WTC11 (cell line): ENCODE measurements around the gene JUND. TPM values are rescaled to one million over a fixed set of nuclear protein-coding genes. Genes with fewer than 3 reads are reported as not detected.

ENCODE experiments used
- ATAC-seq: fragments of 200-7000 bp; cut with Tn5 transposase; 2 replicates; pipeline ENCODE4 v1.10.0; 2021; ENCODE audit warnings: mild to moderate bottlenecking, moderate library complexity
- CTCF ChIA-PET: fragments of 300-600 bp; sonication (Branson Sonifier 250); formaldehyde crosslinking; loops from one replicate; lab custom pipeline; 2021; ENCODE audit warnings: antibody characterized with exemption; lab: Charles Lee
- POLR2A ChIA-PET: fragments of 350-600 bp; sonication (Branson Sonifier 250); formaldehyde crosslinking; loops from one replicate; lab custom pipeline; 2021; ENCODE audit warnings: antibody characterized with exemption; lab: Charles Lee
- DNase-seq: peaks from one replicate; pipeline ENCODE4 v3.0.0; 2021; ENCODE audit warnings: low spot score
- H3K27ac Mint-ChIP-seq: 2 replicates; pipeline ENCODE4 v1.8.0; 2021; ENCODE audit warnings: mixed read lengths
- H3K27me3 Mint-ChIP-seq: 2 replicates; pipeline ENCODE4 v1.8.0; 2021; ENCODE audit warnings: low read depth, mild to moderate bottlenecking, moderate library complexity, mixed read lengths
- H3K36me3 Mint-ChIP-seq: 2 replicates; pipeline ENCODE4 v1.8.0; 2021; ENCODE audit warnings: mixed read lengths
- H3K4me1 Mint-ChIP-seq: 2 replicates; pipeline ENCODE4 v1.8.0; 2022; ENCODE audit warnings: mixed read lengths
- H3K4me3 Mint-ChIP-seq: 2 replicates; pipeline ENCODE4 v1.8.0; 2021; ENCODE audit warnings: mild to moderate bottlenecking, moderate library complexity, mixed read lengths
- H3K9me3 Mint-ChIP-seq: 2 replicates; pipeline ENCODE4 v1.8.0; 2021; ENCODE audit warnings: mixed read lengths
- ELF4 ChIP-seq: sonication (generic); formaldehyde crosslinking; IDR thresholded peaks from 2 replicates; pipeline ENCODE4 v1.8.1; 2022; ENCODE audit warnings: low read depth, mild to moderate bottlenecking, moderate library complexity, missing genetic modification reagents
- GABPB1 ChIP-seq: sonication (generic); formaldehyde crosslinking; IDR thresholded peaks from 2 replicates; pipeline ENCODE4 v1.8.1; 2023; ENCODE audit warnings: mild to moderate bottlenecking, missing genetic modification reagents
- GTF2I ChIP-seq: fragments of 250-450 bp; sonication (Bioruptor Pico); conservative IDR thresholded peaks from 2 replicates; pipeline ENCODE4 v1.4.0; 2021; ENCODE audit warnings: mild to moderate bottlenecking
- HMGA2 ChIP-seq: fragments of 250-450 bp; sonication (Bioruptor Pico); IDR thresholded peaks from 2 replicates; pipeline ENCODE4 v1.4.0; 2021; ENCODE audit warnings: mild to moderate bottlenecking, moderate library complexity
- KAT7 ChIP-seq: sonication (generic); formaldehyde crosslinking; IDR thresholded peaks from 2 replicates; pipeline ENCODE4 v1.8.1; 2023; ENCODE audit warnings: missing genetic modification reagents, mild to moderate bottlenecking, borderline replicate concordance
- MYBL2 ChIP-seq: sonication (generic); formaldehyde crosslinking; IDR thresholded peaks from 2 replicates; pipeline ENCODE4 v1.8.1; 2023; ENCODE audit warnings: mild to moderate bottlenecking, moderate library complexity, missing genetic modification reagents
- NR1H2 ChIP-seq: sonication (generic); formaldehyde crosslinking; IDR thresholded peaks from 2 replicates; pipeline ENCODE4 v1.9.0; 2021; ENCODE audit warnings: mild to moderate bottlenecking, moderate library complexity, missing genetic modification reagents
- PRRX2 ChIP-seq: fragments of 250-450 bp; sonication (Bioruptor Pico); IDR thresholded peaks from 2 replicates; pipeline ENCODE4 v1.8.0; 2021; ENCODE audit warnings: mild to moderate bottlenecking
- RORB ChIP-seq: fragments of 250-450 bp; sonication (Bioruptor Pico); IDR thresholded peaks from 2 replicates; pipeline ENCODE4 v1.9.0; 2021; ENCODE audit warnings: mild to moderate bottlenecking
- TCF7 ChIP-seq: sonication (generic); formaldehyde crosslinking; IDR thresholded peaks from 2 replicates; pipeline ENCODE4 v1.8.0; 2022; ENCODE audit warnings: mild to moderate bottlenecking, low read depth, missing genetic modification reagents, moderate library complexity
- TEAD1 ChIP-seq: sonication (generic); formaldehyde crosslinking; IDR thresholded peaks from 2 replicates; pipeline ENCODE4 v1.8.0; 2022; ENCODE audit warnings: mild to moderate bottlenecking, missing genetic modification reagents
- ZNF232 ChIP-seq: sonication (generic); formaldehyde crosslinking; IDR thresholded peaks from 2 replicates; pipeline ENCODE4 v1.8.0; 2022; ENCODE audit warnings: mild to moderate bottlenecking, missing genetic modification reagents
- total RNA-seq: library from RNA; stranded (reverse); gene quantifications from 3 replicates; pipeline ENCODE4 v1.2.3, GENCODE V29; 2021
- TF ChIP-seq, protein P1 (sequence below): sonication (generic); formaldehyde crosslinking; IDR thresholded peaks from 2 replicates; pipeline ENCODE4 v1.8.1; 2023; ENCODE audit warnings: mild to moderate bottlenecking, missing genetic modification reagents
- TF ChIP-seq, protein P2 (sequence below): fragments of 250-450 bp; sonication (Bioruptor Pico); conservative IDR thresholded peaks from 2 replicates; pipeline ENCODE4 v1.9.0; 2021; ENCODE audit warnings: mild to moderate bottlenecking
- TF ChIP-seq, protein P3 (sequence below): sonication (generic); formaldehyde crosslinking; IDR thresholded peaks from 2 replicates; pipeline ENCODE4 v1.8.0; 2022; ENCODE audit warnings: mild to moderate bottlenecking, missing genetic modification reagents
- TF ChIP-seq, protein P4 (sequence below): sonication (generic); formaldehyde crosslinking; IDR thresholded peaks from 2 replicates; pipeline ENCODE4 v1.8.1; 2023; ENCODE audit warnings: mild to moderate bottlenecking, missing genetic modification reagents, moderate library complexity
- TF ChIP-seq, protein P5 (sequence below): sonication (generic); formaldehyde crosslinking; IDR thresholded peaks from 2 replicates; pipeline ENCODE4 v1.8.1; 2022; ENCODE audit warnings: mild to moderate bottlenecking, missing genetic modification reagents, moderate library complexity, borderline replicate concordance

The JUND gene
- total RNA-seq, 1 experiment from 2014 or later = 121 TPM

DNA sequence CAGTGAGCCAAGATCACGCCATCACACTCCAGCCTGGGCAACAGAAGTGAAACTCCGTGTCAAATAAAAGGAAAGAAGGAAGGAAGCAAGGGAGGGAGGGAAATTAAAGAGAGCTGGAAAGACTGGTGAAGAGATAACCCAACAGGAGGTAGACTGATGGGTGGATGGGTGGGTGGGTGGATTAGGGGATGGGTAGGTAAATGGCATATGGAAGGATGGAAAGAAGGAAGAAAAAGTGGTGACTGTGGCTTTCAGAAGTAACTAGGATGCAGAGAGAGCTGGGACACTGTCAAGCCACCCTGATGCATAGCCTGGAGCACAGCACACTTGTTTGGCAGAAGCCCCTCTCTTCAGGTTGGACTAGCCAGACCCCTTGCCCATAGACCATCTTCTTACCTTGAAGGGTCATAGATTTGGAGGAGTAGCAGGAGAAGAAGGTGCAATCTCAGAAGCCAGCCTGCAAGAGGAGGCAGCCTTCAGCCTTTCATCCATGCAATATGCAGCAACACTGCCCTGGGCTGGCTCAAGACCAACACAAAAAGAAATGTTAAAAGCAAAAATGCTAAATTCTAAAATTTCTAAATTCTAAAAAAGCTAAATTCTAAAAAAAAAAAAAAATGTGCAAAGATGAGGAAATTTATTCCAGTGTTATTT is 12.2 kb downstream of the JUND start:
- CTCF ChIA-PET = interaction anchor here (0.8 to 1.7 kb wide), 6 partner anchors 10 to 59 kb away, joined by 3 to 6 read pairs (median 4); partner anchors contain the start of gene LSM4
- no peak overlapping the region for H3K27ac Mint-ChIP-seq
- H3K4me1 Mint-ChIP-seq = no peaks in the 10 kb centered on the region
- TF ChIP-seq MYBL2 (no peak), TCF7 (CRISPR knock-in tag) (no peak), TEAD1 (CRISPR knock-in tag) (no peak)
- TF ChIP-seq, protein P1, sequence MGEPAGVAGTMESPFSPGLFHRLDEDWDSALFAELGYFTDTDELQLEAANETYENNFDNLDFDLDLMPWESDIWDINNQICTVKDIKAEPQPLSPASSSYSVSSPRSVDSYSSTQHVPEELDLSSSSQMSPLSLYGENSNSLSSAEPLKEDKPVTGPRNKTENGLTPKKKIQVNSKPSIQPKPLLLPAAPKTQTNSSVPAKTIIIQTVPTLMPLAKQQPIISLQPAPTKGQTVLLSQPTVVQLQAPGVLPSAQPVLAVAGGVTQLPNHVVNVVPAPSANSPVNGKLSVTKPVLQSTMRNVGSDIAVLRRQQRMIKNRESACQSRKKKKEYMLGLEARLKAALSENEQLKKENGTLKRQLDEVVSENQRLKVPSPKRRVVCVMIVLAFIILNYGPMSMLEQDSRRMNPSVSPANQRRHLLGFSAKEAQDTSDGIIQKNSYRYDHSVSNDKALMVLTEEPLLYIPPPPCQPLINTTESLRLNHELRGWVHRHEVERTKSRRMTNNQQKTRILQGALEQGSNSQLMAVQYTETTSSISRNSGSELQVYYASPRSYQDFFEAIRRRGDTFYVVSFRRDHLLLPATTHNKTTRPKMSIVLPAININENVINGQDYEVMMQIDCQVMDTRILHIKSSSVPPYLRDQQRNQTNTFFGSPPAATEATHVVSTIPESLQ (CRISPR knock-in tag) = no peak
- TF ChIP-seq, all 79 proteins: peak for 0
- peaks cover 11% of the 10 kb centered on the region for H3K27me3 Mint-ChIP-seq
- no peak for DNase-seq
- POLR2A ChIA-PET = interaction anchor here (0.7 to 1.2 kb wide), 2 partner anchors 8 to 12 kb away, joined by 3 read pairs; partner anchors contain the start of gene JUND
- no peak overlapping the region for H3K4me3 Mint-ChIP-seq
- no peaks in the 10 kb centered on the region for H3K36me3 Mint-ChIP-seq
- no peak for ATAC-seq
- H3K9me3 Mint-ChIP-seq = no peaks in the 10 kb centered on the region

DNA sequence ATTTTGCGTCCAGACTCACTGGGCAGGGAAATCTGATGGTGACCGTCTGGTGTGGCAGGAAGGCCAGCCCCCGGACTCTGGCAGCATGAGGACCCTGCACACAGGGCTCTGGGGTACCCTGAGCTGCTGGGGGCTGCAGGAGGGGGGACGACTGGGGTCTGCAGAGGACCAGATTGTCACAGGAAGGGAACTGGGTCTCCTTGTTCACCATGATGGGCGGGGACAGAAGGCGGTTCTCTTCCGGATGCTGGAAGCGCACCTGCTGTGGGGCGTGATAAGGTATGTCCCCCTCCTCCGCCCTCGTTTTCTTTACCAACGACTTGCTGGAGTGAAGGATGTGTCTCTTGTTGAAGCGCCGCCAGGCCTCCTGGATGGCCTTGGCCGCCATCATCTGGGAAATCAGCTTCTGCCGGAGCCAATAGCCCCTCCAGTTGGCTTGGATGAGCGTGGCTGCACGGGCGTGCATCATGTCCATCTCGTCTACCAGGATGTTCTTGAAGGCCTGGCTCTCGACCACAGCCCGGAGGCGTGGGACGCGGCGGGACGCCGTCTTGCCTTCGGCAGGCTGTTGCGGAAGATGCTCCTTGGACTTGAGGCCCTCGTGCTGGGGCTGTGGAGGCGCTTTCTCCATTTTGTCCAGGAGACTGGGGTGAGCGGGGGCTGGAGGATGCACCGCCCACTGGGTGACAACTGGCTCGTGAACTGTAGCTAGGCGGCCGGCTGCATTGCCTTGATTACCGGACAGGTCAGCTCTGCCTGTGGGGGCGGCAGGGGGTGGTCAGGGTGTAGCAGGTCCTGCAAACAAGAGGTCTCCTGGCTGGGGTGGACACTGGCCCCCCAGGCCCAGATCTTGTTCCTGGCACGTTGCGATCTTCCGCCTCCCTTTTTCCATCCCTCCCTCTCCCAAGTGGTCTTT is 14.4 kb downstream of the JUND start:
- CTCF ChIA-PET = interaction anchor here (1.5 to 1.7 kb wide), 2 partner anchors 11 to 61 kb away, joined by 6 to 8 read pairs; a partner anchor contains a TSS
- TF ChIP-seq HMGA2 (no peak), PRRX2 (no peak), GABPB1 (CRISPR knock-in tag) (no peak), GTF2I (CRISPR knock-in tag) (no peak), NR1H2 (CRISPR knock-in tag) (no peak), KAT7 (no peak), ZNF232 (CRISPR knock-in tag) (no peak), RORB (CRISPR knock-in tag) (no peak), ELF4 (CRISPR knock-in tag) (no peak), TEAD1 (CRISPR knock-in tag) (no peak)
- TF ChIP-seq, protein P2, sequence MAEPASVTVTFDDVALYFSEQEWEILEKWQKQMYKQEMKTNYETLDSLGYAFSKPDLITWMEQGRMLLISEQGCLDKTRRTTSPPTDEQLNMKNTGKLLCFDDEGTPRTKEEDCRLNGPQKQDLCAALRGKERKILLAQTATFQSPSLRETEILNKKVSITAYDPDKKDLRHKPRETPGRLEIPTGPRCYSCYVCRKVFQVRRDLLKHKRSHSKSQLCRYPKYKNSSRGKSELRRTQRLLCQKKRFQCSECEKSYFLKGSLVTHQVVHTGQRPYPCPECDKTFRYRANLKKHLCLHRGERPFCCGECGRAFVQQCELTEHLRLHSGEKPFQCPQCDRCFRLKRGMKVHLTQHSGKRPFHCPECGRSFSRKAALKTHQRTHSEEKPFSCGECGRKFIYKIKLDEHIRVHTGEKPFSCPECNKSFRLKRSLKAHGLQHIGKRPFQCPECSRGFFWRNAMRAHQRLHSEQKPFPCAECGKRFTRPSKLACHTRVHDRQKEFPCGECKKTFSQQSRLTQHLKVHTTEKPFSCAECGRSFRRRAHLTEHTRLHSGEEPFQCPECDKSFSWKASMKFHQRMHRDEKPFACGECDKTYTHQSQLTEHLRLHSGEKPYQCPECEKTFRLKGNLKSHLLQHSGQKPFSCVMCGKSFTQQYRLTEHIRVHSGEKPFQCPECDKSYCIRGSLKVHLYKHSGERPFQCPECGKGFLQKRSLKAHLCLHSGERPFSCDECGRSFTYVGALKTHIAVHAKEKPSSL (CRISPR knock-in tag) = no peak
- TF ChIP-seq, protein P3, sequence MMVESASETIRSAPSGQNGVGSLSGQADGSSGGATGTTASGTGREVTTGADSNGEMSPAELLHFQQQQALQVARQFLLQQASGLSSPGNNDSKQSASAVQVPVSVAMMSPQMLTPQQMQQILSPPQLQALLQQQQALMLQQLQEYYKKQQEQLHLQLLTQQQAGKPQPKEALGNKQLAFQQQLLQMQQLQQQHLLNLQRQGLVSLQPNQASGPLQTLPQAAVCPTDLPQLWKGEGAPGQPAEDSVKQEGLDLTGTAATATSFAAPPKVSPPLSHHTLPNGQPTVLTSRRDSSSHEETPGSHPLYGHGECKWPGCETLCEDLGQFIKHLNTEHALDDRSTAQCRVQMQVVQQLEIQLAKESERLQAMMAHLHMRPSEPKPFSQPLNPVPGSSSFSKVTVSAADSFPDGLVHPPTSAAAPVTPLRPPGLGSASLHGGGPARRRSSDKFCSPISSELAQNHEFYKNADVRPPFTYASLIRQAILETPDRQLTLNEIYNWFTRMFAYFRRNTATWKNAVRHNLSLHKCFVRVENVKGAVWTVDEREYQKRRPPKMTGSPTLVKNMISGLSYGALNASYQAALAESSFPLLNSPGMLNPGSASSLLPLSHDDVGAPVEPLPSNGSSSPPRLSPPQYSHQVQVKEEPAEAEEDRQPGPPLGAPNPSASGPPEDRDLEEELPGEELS (CRISPR knock-in tag) = no peak
- TF ChIP-seq, protein P4, sequence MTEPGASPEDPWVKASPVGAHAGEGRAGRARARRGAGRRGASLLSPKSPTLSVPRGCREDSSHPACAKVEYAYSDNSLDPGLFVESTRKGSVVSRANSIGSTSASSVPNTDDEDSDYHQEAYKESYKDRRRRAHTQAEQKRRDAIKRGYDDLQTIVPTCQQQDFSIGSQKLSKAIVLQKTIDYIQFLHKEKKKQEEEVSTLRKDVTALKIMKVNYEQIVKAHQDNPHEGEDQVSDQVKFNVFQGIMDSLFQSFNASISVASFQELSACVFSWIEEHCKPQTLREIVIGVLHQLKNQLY = no peak
- TF ChIP-seq, protein P5, sequence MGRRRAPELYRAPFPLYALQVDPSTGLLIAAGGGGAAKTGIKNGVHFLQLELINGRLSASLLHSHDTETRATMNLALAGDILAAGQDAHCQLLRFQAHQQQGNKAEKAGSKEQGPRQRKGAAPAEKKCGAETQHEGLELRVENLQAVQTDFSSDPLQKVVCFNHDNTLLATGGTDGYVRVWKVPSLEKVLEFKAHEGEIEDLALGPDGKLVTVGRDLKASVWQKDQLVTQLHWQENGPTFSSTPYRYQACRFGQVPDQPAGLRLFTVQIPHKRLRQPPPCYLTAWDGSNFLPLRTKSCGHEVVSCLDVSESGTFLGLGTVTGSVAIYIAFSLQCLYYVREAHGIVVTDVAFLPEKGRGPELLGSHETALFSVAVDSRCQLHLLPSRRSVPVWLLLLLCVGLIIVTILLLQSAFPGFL = no peak

More for the DNA sequence above, 14.4 kb downstream of the JUND start:
- POLR2A ChIA-PET = no interaction called here
- no peak overlapping the region for H3K27ac Mint-ChIP-seq
- ATAC-seq = no peak
- H3K36me3 Mint-ChIP-seq = no peaks in the 10 kb centered on the region
- no peaks in the 10 kb centered on the region for H3K4me1 Mint-ChIP-seq
- no peaks in the 10 kb centered on the region for H3K9me3 Mint-ChIP-seq
- H3K4me3 Mint-ChIP-seq = no peak overlapping the region
- DNase-seq = no peak
- peaks cover 3% of the 10 kb centered on the region for H3K27me3 Mint-ChIP-seq
